Left colon (tissue), 2 donors: ENCODE results near the gene MRGPRX1. TPM values are rescaled to one million over a fixed set of nuclear protein-coding genes. Genes with fewer than 3 reads are reported as not detected.

Experiments used
- total RNA-seq, 2 donors: library from RNA; stranded (reverse); fragmentation: NEBNext Ultra II Directional; extraction: Animal tissue kit (Norgen Biotek cat#: 25700); gene quantifications; one replicate each; pipeline ENCODE4 v1.2.1, GENCODE V29; 2021
- donor health status: DM: no; HTN: no; CAD: no.
- donor health status: DM: yes; HTN: yes; CAD: no.

Gene MRGPRX1
- total RNA-seq, 2 donors from 2014 or later: not detected

Other genes starting within 250 kb of the MRGPRX1 start
- gene TMEM86A, start 240.6 kb downstream of the MRGPRX1 start, total RNA-seq: 1 to 10 TPM; 2.0 to 3.3 TPM
- 1 to 10 TPM in 1 of 2 donors, under 1 TPM in 1; 0.81 to 2.0 TPM for gene IGSF22, start 213.2 kb downstream of the MRGPRX1 start, total RNA-seq
- under 1 TPM; 0.18 to 0.22 TPM for gene PTPN5, start 147.6 kb downstream of the MRGPRX1 start, total RNA-seq
- gene MRGPRX2, start 121.3 kb upstream of the MRGPRX1 start, total RNA-seq: under 1 TPM in 1 of 2 donors, not detected in 1; 0.11 TPM
- 10 to 100 TPM; 30.5 to 32.9 TPM for gene ZDHHC13, start 177.8 kb upstream of the MRGPRX1 start, total RNA-seq